MM.1S (cell line): ENCODE data around the gene SPINT1.

ENCODE experiments used
- EZH2 ChIP-seq: fragments of 300-600 bp; sonication (generic); optimal IDR thresholded peaks from 2 replicates; pipeline ENCODE3; 2017; ENCODE audit warnings: low read depth, mild to moderate bottlenecking, antibody characterized with exemption, low read length, mixed read lengths
- TF ChIP-seq, protein P1 (sequence below): fragments of 300-600 bp; sonication (generic); IDR thresholded peaks from 2 replicates; pipeline ENCODE4 v1.5.1; 2016; ENCODE audit warnings: antibody characterized with exemption, low read length, mixed read lengths

DNA sequence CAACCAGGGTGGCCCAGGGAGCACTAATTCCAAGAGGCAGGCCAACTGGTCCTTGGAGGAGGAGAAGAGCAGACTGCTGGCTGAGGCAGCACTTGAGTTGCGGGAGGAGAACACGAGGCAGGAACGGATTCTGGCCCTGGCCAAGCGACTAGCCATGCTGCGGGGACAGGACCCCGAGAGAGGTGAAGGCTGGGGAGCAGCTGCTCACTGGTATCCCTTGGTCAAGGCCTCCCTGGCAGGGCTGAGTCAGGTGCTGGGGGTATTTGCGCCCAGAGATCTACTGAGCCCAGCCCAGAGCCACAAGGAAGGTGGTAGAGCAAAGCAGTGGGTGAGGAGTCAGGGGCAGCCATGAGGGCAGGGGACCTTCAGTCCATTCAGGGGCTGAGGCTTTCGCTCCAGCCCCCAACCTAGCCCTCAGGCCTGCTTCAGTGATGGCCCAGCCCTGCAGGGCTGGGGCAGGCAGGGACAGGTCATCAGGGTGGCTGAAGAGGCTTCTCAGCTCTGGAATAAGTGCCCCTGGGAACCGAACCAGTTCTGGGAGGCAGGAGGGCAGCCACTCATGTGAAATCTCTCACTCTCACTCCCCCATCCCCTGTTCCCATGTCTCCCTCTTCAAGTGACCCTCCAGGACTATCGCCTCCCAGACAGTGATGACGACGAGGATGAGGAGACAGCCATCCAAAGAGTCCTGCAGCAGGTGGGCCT, 31.0 kb upstream of the SPINT1 start:
- no peak for TF ChIP-seq EZH2
- TF ChIP-seq, protein P1, sequence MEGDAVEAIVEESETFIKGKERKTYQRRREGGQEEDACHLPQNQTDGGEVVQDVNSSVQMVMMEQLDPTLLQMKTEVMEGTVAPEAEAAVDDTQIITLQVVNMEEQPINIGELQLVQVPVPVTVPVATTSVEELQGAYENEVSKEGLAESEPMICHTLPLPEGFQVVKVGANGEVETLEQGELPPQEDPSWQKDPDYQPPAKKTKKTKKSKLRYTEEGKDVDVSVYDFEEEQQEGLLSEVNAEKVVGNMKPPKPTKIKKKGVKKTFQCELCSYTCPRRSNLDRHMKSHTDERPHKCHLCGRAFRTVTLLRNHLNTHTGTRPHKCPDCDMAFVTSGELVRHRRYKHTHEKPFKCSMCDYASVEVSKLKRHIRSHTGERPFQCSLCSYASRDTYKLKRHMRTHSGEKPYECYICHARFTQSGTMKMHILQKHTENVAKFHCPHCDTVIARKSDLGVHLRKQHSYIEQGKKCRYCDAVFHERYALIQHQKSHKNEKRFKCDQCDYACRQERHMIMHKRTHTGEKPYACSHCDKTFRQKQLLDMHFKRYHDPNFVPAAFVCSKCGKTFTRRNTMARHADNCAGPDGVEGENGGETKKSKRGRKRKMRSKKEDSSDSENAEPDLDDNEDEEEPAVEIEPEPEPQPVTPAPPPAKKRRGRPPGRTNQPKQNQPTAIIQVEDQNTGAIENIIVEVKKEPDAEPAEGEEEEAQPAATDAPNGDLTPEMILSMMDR = no peak
